Measurements from ENCODE around the gene PTCH1.

Gene PTCH1

GRCh38 chr9:95516734-95517558 is at the start of gene PTCH1:
TSS of gene PTCH1 (minus strand) at chr9:95516971.
- Histone ChIP-seq H3K9ac (ENCODE audit: low read length) (no peak within 1 kb of the TSS), H3K27me3 (ENCODE audit: control insufficient read depth, insufficient read depth, low read length) (peaks cover 8% of the 10 kb centered on the region), H3K4me1 (ENCODE audit: control insufficient read depth, insufficient read depth, low read length) (peaks cover 3% of the 10 kb centered on the region), H3K4me3 (ENCODE audit: low read length) (peak within 1 kb of the TSS; percentile 76), H3K36me3 (ENCODE audit: control insufficient read depth, insufficient read depth, low read length) (no peaks in the 10 kb centered on the region), H3K27ac (ENCODE audit: low read depth, low read length) (peak within 1 kb of the TSS; percentile 30)

- H3K4me3 ChIP-seq (ENCODE audit: low read length), result no peak overlapping the region
- no peaks in the 10 kb centered on the region for H3K27me3 ChIP-seq (ENCODE audit: control insufficient read depth, insufficient read depth, low read length)
- H3K27ac ChIP-seq (ENCODE audit: low read depth, low read length), result no peak overlapping the region
- H3K9ac ChIP-seq (ENCODE audit: low read length), result no peak overlapping the region
- no peaks in the 10 kb centered on the region for H3K4me1 ChIP-seq (ENCODE audit: control insufficient read depth, insufficient read depth, low read length)
- no peaks in the 10 kb centered on the region for H3K36me3 ChIP-seq (ENCODE audit: control insufficient read depth, insufficient read depth, low read length)
Observed at GRCh38 chr9:95565982-95566381, 49.2 kb upstream of the PTCH1 start.

- no peak overlapping the region for H3K27ac ChIP-seq (ENCODE audit: low read depth, low read length)
- H3K4me3 ChIP-seq (ENCODE audit: low read length), result no peak overlapping the region
- no peaks in the 10 kb centered on the region for H3K4me1 ChIP-seq (ENCODE audit: control insufficient read depth, insufficient read depth, low read length)
- no peaks in the 10 kb centered on the region for H3K27me3 ChIP-seq (ENCODE audit: control insufficient read depth, insufficient read depth, low read length)
- H3K36me3 ChIP-seq (ENCODE audit: control insufficient read depth, insufficient read depth, low read length), result no peaks in the 10 kb centered on the region
- no peak overlapping the region for H3K9ac ChIP-seq (ENCODE audit: low read length)
Observed at GRCh38 chr9:95561913-95562312, 45.1 kb upstream of the PTCH1 start.

- no peak overlapping the region for H3K27ac ChIP-seq (ENCODE audit: low read depth, low read length)
- no peaks in the 10 kb centered on the region for H3K36me3 ChIP-seq (ENCODE audit: control insufficient read depth, insufficient read depth, low read length)
- peaks cover 4% of the 10 kb centered on the region for H3K27me3 ChIP-seq (ENCODE audit: control insufficient read depth, insufficient read depth, low read length)
- H3K9ac ChIP-seq (ENCODE audit: low read length), result no peak overlapping the region
- H3K4me3 ChIP-seq (ENCODE audit: low read length), result no peak overlapping the region
- H3K4me1 ChIP-seq (ENCODE audit: control insufficient read depth, insufficient read depth, low read length), result no peaks in the 10 kb centered on the region
Observed at GRCh38 chr9:95557142-95557541, 40.4 kb upstream of the PTCH1 start.

GRCh38 chr9:95556521-95556920 is 39.8 kb upstream of the PTCH1 start:
- Histone ChIP-seq H3K9ac (ENCODE audit: low read length) (no peak overlapping the region), H3K27ac (ENCODE audit: low read depth, low read length) (no peak overlapping the region), H3K27me3 (ENCODE audit: control insufficient read depth, insufficient read depth, low read length) (peaks cover 4% of the 10 kb centered on the region), H3K36me3 (ENCODE audit: control insufficient read depth, insufficient read depth, low read length) (no peaks in the 10 kb centered on the region), H3K4me3 (ENCODE audit: low read length) (no peak overlapping the region), H3K4me1 (ENCODE audit: control insufficient read depth, insufficient read depth, low read length) (no peaks in the 10 kb centered on the region)

- H3K36me3 ChIP-seq (ENCODE audit: control insufficient read depth, insufficient read depth, low read length), result no peaks in the 10 kb centered on the region
- no peak overlapping the region for H3K27ac ChIP-seq (ENCODE audit: low read depth, low read length)
- no peaks in the 10 kb centered on the region for H3K4me1 ChIP-seq (ENCODE audit: control insufficient read depth, insufficient read depth, low read length)
- peaks cover 4% of the 10 kb centered on the region for H3K27me3 ChIP-seq (ENCODE audit: control insufficient read depth, insufficient read depth, low read length)
- H3K9ac ChIP-seq (ENCODE audit: low read length), result no peak overlapping the region
- no peak overlapping the region for H3K4me3 ChIP-seq (ENCODE audit: low read length)
Observed at GRCh38 chr9:95552814-95553546, 36.2 kb upstream of the PTCH1 start.

GRCh38 chr9:95552255-95552654 is 35.5 kb upstream of the PTCH1 start:
- H3K9ac ChIP-seq (ENCODE audit: low read length), result no peak overlapping the region
- H3K4me3 ChIP-seq (ENCODE audit: low read length), result no peak overlapping the region
- no peak overlapping the region for H3K27ac ChIP-seq (ENCODE audit: low read depth, low read length)
- H3K4me1 ChIP-seq (ENCODE audit: control insufficient read depth, insufficient read depth, low read length), result no peaks in the 10 kb centered on the region
- no peaks in the 10 kb centered on the region for H3K36me3 ChIP-seq (ENCODE audit: control insufficient read depth, insufficient read depth, low read length)
- H3K27me3 ChIP-seq (ENCODE audit: control insufficient read depth, insufficient read depth, low read length), result peaks cover 4% of the 10 kb centered on the region

- no peaks in the 10 kb centered on the region for H3K4me1 ChIP-seq (ENCODE audit: control insufficient read depth, insufficient read depth, low read length)
- H3K4me3 ChIP-seq (ENCODE audit: low read length), result no peak overlapping the region
- H3K36me3 ChIP-seq (ENCODE audit: control insufficient read depth, insufficient read depth, low read length), result no peaks in the 10 kb centered on the region
- no peak overlapping the region for H3K27ac ChIP-seq (ENCODE audit: low read depth, low read length)
- H3K27me3 ChIP-seq (ENCODE audit: control insufficient read depth, insufficient read depth, low read length), result peaks cover 4% of the 10 kb centered on the region
- H3K9ac ChIP-seq (ENCODE audit: low read length), result no peak overlapping the region
Observed at GRCh38 chr9:95551406-95551805, 34.6 kb upstream of the PTCH1 start.

- Histone ChIP-seq H3K4me1 (ENCODE audit: control insufficient read depth, insufficient read depth, low read length) (no peaks in the 10 kb centered on the region), H3K4me3 (ENCODE audit: low read length) (no peak overlapping the region), H3K9ac (ENCODE audit: low read length) (no peak overlapping the region), H3K36me3 (ENCODE audit: control insufficient read depth, insufficient read depth, low read length) (no peaks in the 10 kb centered on the region), H3K27ac (ENCODE audit: low read depth, low read length) (no peak overlapping the region), H3K27me3 (ENCODE audit: control insufficient read depth, insufficient read depth, low read length) (no peaks in the 10 kb centered on the region)
Observed at GRCh38 chr9:95545831-95546567, 29.2 kb upstream of the PTCH1 start.

- H3K4me3 ChIP-seq (ENCODE audit: low read length), result no peak overlapping the region
- H3K9ac ChIP-seq (ENCODE audit: low read length), result no peak overlapping the region
- no peaks in the 10 kb centered on the region for H3K27me3 ChIP-seq (ENCODE audit: control insufficient read depth, insufficient read depth, low read length)
- H3K36me3 ChIP-seq (ENCODE audit: control insufficient read depth, insufficient read depth, low read length), result no peaks in the 10 kb centered on the region
- H3K4me1 ChIP-seq (ENCODE audit: control insufficient read depth, insufficient read depth, low read length), result no peaks in the 10 kb centered on the region
- no peak overlapping the region for H3K27ac ChIP-seq (ENCODE audit: low read depth, low read length)
Observed at GRCh38 chr9:95533996-95534680, 17.4 kb upstream of the PTCH1 start.

GRCh38 chr9:95529910-95530309 is 13.1 kb upstream of the PTCH1 start:
- Histone ChIP-seq H3K27me3 (ENCODE audit: control insufficient read depth, insufficient read depth, low read length) (no peaks in the 10 kb centered on the region), H3K9ac (ENCODE audit: low read length) (no peak overlapping the region), H3K4me3 (ENCODE audit: low read length) (no peak overlapping the region), H3K4me1 (ENCODE audit: control insufficient read depth, insufficient read depth, low read length) (no peaks in the 10 kb centered on the region), H3K36me3 (ENCODE audit: control insufficient read depth, insufficient read depth, low read length) (no peaks in the 10 kb centered on the region), H3K27ac (ENCODE audit: low read depth, low read length) (no peak overlapping the region)

GRCh38 chr9:95528908-95529502 is 12.2 kb upstream of the PTCH1 start:
- Histone ChIP-seq H3K27ac (ENCODE audit: low read depth, low read length) (no peak overlapping the region), H3K36me3 (ENCODE audit: control insufficient read depth, insufficient read depth, low read length) (no peaks in the 10 kb centered on the region), H3K27me3 (ENCODE audit: control insufficient read depth, insufficient read depth, low read length) (no peaks in the 10 kb centered on the region), H3K4me1 (ENCODE audit: control insufficient read depth, insufficient read depth, low read length) (no peaks in the 10 kb centered on the region), H3K4me3 (ENCODE audit: low read length) (no peak overlapping the region), H3K9ac (ENCODE audit: low read length) (no peak overlapping the region)

Measured in rectal smooth muscle tissue (tissue), 1 donor.